HEK293 (cell line): ENCODE measurements around the gene ZFAND3.

Experiments
- CTCF ChIA-PET: fragments of 350-600 bp; formaldehyde crosslinking; extraction: SDS; loops from one replicate; lab custom pipeline; 2021; ENCODE audit warnings: antibody characterized with exemption; lab: Yijun Ruan, JAX
- POLR2A ChIA-PET: fragments of 300-600 bp; formaldehyde crosslinking; extraction: SDS; loops from one replicate; lab custom pipeline; 2020; ENCODE audit warnings: antibody characterized with exemption, inconsistent platforms; lab: Yijun Ruan, JAX
- H3K27ac ChIP-seq: fragments of 200-500 bp; sonication (Bioruptor generic); 2 replicates; pipeline ENCODE4 v1.5.1; 2014; ENCODE audit warnings: low read depth, low read length, control low read depth, inconsistent platforms; ENCODE audit errors: extremely low read depth
- H3K36me3 ChIP-seq, 2 experiments: fragments of 200-500 bp in 1 of 2; sonication (Bioruptor generic) in 1 of 2; 1 replicate in 1 of 2; 2 replicates in 1 of 2; pipeline ENCODE4 v1.5.1; 2014 to 2017; ENCODE audit warnings: inconsistent platforms in 2 of 2, low read length in 2 of 2; ENCODE audit not compliant: control insufficient read depth in 2 of 2, insufficient read depth in 1 of 2
- H3K4me1 ChIP-seq: fragments of 200-500 bp; sonication (Bioruptor generic); 2 replicates; pipeline ENCODE4 v1.5.1; 2014; ENCODE audit warnings: mild to moderate bottlenecking, low read length, inconsistent platforms; ENCODE audit not compliant: control insufficient read depth, insufficient read depth
- H3K4me3 ChIP-seq: 2 replicates; pipeline ENCODE4 v1.5.1; 2011; ENCODE audit warnings: low read depth, mild to moderate bottlenecking, control low read depth, low read length, moderate library complexity
- H3K9me3 ChIP-seq: fragments of 200-500 bp; sonication (Bioruptor generic); 2 replicates; pipeline ENCODE4 v1.5.1; 2014; ENCODE audit warnings: low read depth, low read length, inconsistent platforms; ENCODE audit not compliant: control insufficient read depth, insufficient read depth
- EGR2 ChIP-seq: fragments of 450-650 bp; formaldehyde crosslinking; IDR thresholded peaks from 2 replicates; pipeline ENCODE4 v1.5.1; 2016; ENCODE audit warnings: low read depth, missing biosample characterization, missing genetic modification characterization
- GLIS1 ChIP-seq: fragments of 450-650 bp; formaldehyde crosslinking; IDR thresholded peaks from 2 replicates; pipeline ENCODE4 v1.5.1; 2016; ENCODE audit warnings: missing biosample characterization, missing genetic modification characterization
- IKZF3 ChIP-seq: fragments of 450-650 bp; IDR thresholded peaks from 2 replicates; pipeline ENCODE4 v1.5.0; 2018; ENCODE audit warnings: missing biosample characterization, mild to moderate bottlenecking, missing genetic modification characterization, moderate library complexity
- KLF16 ChIP-seq: fragments of 450-650 bp; formaldehyde crosslinking; IDR thresholded peaks from 2 replicates; pipeline ENCODE4 v1.5.1; 2017; ENCODE audit warnings: missing biosample characterization, missing genetic modification characterization
- KLF7 ChIP-seq: fragments of 450-650 bp; formaldehyde crosslinking; IDR thresholded peaks from 2 replicates; pipeline ENCODE4 v1.5.1; 2016; ENCODE audit warnings: missing biosample characterization, missing genetic modification characterization, borderline replicate concordance
- OSR2 ChIP-seq: fragments of 450-650 bp; formaldehyde crosslinking; IDR thresholded peaks from 2 replicates; pipeline ENCODE4 v1.5.1; 2016; ENCODE audit warnings: missing biosample characterization, missing genetic modification characterization
- PATZ1 ChIP-seq: fragments of 450-650 bp; formaldehyde crosslinking; IDR thresholded peaks from 2 replicates; pipeline ENCODE4 v1.5.1; 2016; ENCODE audit warnings: missing biosample characterization, missing genetic modification characterization
- PRDM6 ChIP-seq: fragments of 450-650 bp; formaldehyde crosslinking; IDR thresholded peaks from 2 replicates; pipeline ENCODE4 v1.5.1; 2017; ENCODE audit warnings: missing biosample characterization, missing genetic modification characterization
- REPIN1 ChIP-seq: fragments of 450-650 bp; formaldehyde crosslinking; IDR thresholded peaks from 2 replicates; pipeline ENCODE4 v1.5.1; 2017; ENCODE audit warnings: missing biosample characterization, missing genetic modification characterization, low read depth
- SCRT2 ChIP-seq: fragments of 450-650 bp; formaldehyde crosslinking; IDR thresholded peaks from 2 replicates; pipeline ENCODE4 v1.5.1; 2016; ENCODE audit warnings: missing biosample characterization, missing genetic modification characterization
- SETDB1 ChIP-seq: IDR thresholded peaks from one replicate; pipeline ENCODE4 v1.6.1; 2017; ENCODE audit warnings: mild to moderate bottlenecking, low read length, moderate library complexity, mixed read lengths; ENCODE audit not compliant: insufficient read length
- ZIC2 ChIP-seq: fragments of 450-650 bp; formaldehyde crosslinking; IDR thresholded peaks from 2 replicates; pipeline ENCODE4 v1.5.1; 2016; ENCODE audit warnings: missing biosample characterization, missing genetic modification characterization
- ZNF2 ChIP-seq: fragments of 450-650 bp; formaldehyde crosslinking; IDR thresholded peaks from 2 replicates; pipeline ENCODE4 v1.5.1; 2016; ENCODE audit warnings: missing biosample characterization, missing genetic modification characterization
- ZNF311 ChIP-seq: fragments of 450-650 bp; formaldehyde crosslinking; IDR thresholded peaks from 2 replicates; pipeline ENCODE4 v1.5.1; 2017; ENCODE audit warnings: missing biosample characterization, missing genetic modification characterization, borderline replicate concordance
- ZNF354C ChIP-seq: fragments of 450-650 bp; formaldehyde crosslinking; IDR thresholded peaks from 2 replicates; pipeline ENCODE4 v1.5.1; 2016; ENCODE audit warnings: missing biosample characterization, missing genetic modification characterization, low read depth, borderline replicate concordance
- ZNF391 ChIP-seq: fragments of 450-650 bp; formaldehyde crosslinking; IDR thresholded peaks from 2 replicates; pipeline ENCODE4 v1.5.1; 2016; ENCODE audit warnings: low read depth, missing biosample characterization, missing genetic modification characterization, borderline replicate concordance
- ZNF404 ChIP-seq: fragments of 450-650 bp; formaldehyde crosslinking; IDR thresholded peaks from 2 replicates; pipeline ENCODE4 v1.5.1; 2017; ENCODE audit warnings: missing biosample characterization, missing genetic modification characterization
- ZNF610 ChIP-seq: fragments of 450-650 bp; formaldehyde crosslinking; IDR thresholded peaks from 2 replicates; pipeline ENCODE4 v1.5.1; 2016; ENCODE audit warnings: missing biosample characterization, missing genetic modification characterization, borderline replicate concordance
- ZNF626 ChIP-seq: fragments of 450-650 bp; sonication (Bioruptor Pico); formaldehyde crosslinking; IDR thresholded peaks from 2 replicates; pipeline ENCODE4 v1.5.1; 2018; ENCODE audit warnings: missing biosample characterization, missing genetic modification characterization, inconsistent platforms
- ZNF645 ChIP-seq: fragments of 450-650 bp; formaldehyde crosslinking; IDR thresholded peaks from 2 replicates; pipeline ENCODE4; 2016; ENCODE audit warnings: missing biosample characterization, missing genetic modification characterization
- ZNF664 ChIP-seq: fragments of 450-650 bp; formaldehyde crosslinking; IDR thresholded peaks from 2 replicates; pipeline ENCODE4 v1.5.1; 2016; ENCODE audit warnings: missing biosample characterization, missing genetic modification characterization

ZFAND3 gene

GRCh38 chr6:37971711-37972390 lies 152.3 kb downstream of the ZFAND3 start:
- TF ChIP-seq ZNF2: no peak
- TF ChIP-seq KLF16 (tag by site-specific recombination): no peak
- TF ChIP-seq ZIC2 (tag by site-specific recombination): no peak
- no peak for TF ChIP-seq PATZ1 (tag by site-specific recombination)
- no peak for TF ChIP-seq ZNF626 (tag by site-specific recombination)
- no peak for TF ChIP-seq ZNF391
- no peak for TF ChIP-seq ZNF404 (tag by site-specific recombination)
- TF ChIP-seq ZNF311 (tag by site-specific recombination): no peak
- TF ChIP-seq ZNF610 (tag by site-specific recombination): no peak
- TF ChIP-seq KLF7 (tag by site-specific recombination): no peak
- TF ChIP-seq ZNF354C (tag by site-specific recombination): no peak
- no peak for TF ChIP-seq SETDB1
- no peak for TF ChIP-seq IKZF3 (tag by site-specific recombination)
- no peak for TF ChIP-seq ZNF645 (tag by site-specific recombination)
- no peaks in the 10 kb centered on the region for H3K4me1 ChIP-seq
- no peaks in the 10 kb centered on the region for H3K9me3 ChIP-seq
- CTCF ChIA-PET: interaction anchor here (0.7 kb wide), 2 partner anchors 45 to 1405 kb away, joined by 7 to 8 read pairs; no protein-coding TSS in a partner anchor
- POLR2A ChIA-PET: no interaction called here
- no peaks in the 10 kb centered on the region for H3K36me3 ChIP-seq
- H3K4me3 ChIP-seq: no peak overlapping the region
- H3K27ac ChIP-seq: no peak overlapping the region

- Histone ChIP-seq H3K27ac (no peak overlapping the region), H3K36me3 (no peaks in the 10 kb centered on the region), H3K4me1 (no peaks in the 10 kb centered on the region), H3K9me3 (no peaks in the 10 kb centered on the region), H3K4me3 (no peak overlapping the region)
- CTCF ChIA-PET: no interaction called here
- POLR2A ChIA-PET: no interaction called here
- no peak for TF ChIP-seq GLIS1
- TF ChIP-seq OSR2: 0 out of 2 replicates have a peak, but pooled peaks have one; percentile 10
- TF ChIP-seq ZNF664 (tag by site-specific recombination): peak; percentile 89
- TF ChIP-seq EGR2 (tag by site-specific recombination): no peak
- TF ChIP-seq REPIN1 (tag by site-specific recombination): no peak
- peak; percentile 27; the same call in 1 of the 2 replicates for TF ChIP-seq SCRT2 (tag by site-specific recombination)
- TF ChIP-seq PRDM6 (tag by site-specific recombination): 0 out of 2 replicates have a peak, but pooled peaks have one; percentile 12
These were observed 153.6 kb downstream of the ZFAND3 start for GRCh38 chr6:37972994-37973757.
